Measurements from ENCODE around the gene HSPA8. TPM values are rescaled to one million over a fixed set of nuclear protein-coding genes. Genes with fewer than 3 reads are reported as not detected.

Gene HSPA8
- total and polyA plus RNA-seq, 2 of the 8 experiments (the other 6 are each of a cell fraction or from before 2014, with no cell fraction given), result 1,491 to 2,155 TPM

- Histone ChIP-seq H2AFZ (ENCODE audit: low read length) (no peak overlapping the region), H4K5ac (ENCODE audit: insufficient read length, low read depth, low read length) (no peak overlapping the region), H3K27ac (ENCODE audit: low read depth, low read length) (no peak overlapping the region), H4K8ac (ENCODE audit: extremely low read depth, insufficient read depth, low read length) (no peak overlapping the region), H3K4me3 (ENCODE audit: extremely low read depth in 1 of 4, insufficient read depth in 2 of 4, low read depth in 3 of 4, low read length in 4 of 4) (no peak overlapping the region), H4K91ac (replicated peaks; ENCODE audit: insufficient read length, low read length) (no peak overlapping the region), H3K23ac (ENCODE audit: insufficient read length) (no peak overlapping the region), H2BK15ac (ENCODE audit: low read length) (no peak overlapping the region), H2BK5ac (ENCODE audit: low read depth, low read length) (no peak overlapping the region), H4K20me1 (replicated peaks in 1 of 2; ENCODE audit: control insufficient read depth in 1 of 2, insufficient read depth in 2 of 2, low read length in 2 of 2) (no peaks in the 10 kb centered on the region), H3K18ac (ENCODE audit: extremely low read depth, low read length) (no peak overlapping the region), H3K14ac (ENCODE audit: insufficient read length) (no peak overlapping the region), H2AK5ac (ENCODE audit: low read depth, low read length) (no peak overlapping the region), H3K79me1 (ENCODE audit: low read depth, low read length) (no peaks in the 10 kb centered on the region), H3K9ac (replicated peaks in 1 of 4; ENCODE audit: extremely low read depth in 1 of 4, low read depth in 3 of 4, low read length in 3 of 4) (no peak overlapping the region), H2BK20ac (ENCODE audit: low read length) (no peak overlapping the region), H2BK120ac (replicated peaks; ENCODE audit: low read depth, low read length) (no peak overlapping the region), H3K9me3 (ENCODE audit: insufficient read depth in 2 of 2, low read depth in 1 of 2, low read length in 1 of 2) (no peaks in the 10 kb centered on the region), H3K56ac (replicated peaks; ENCODE audit: insufficient read length, low read depth, low read length) (no peak overlapping the region), H3K4ac (replicated peaks; ENCODE audit: insufficient read length, low read depth, low read length) (no peak overlapping the region), H3K23me2 (ENCODE audit: low read depth, low read length) (no peaks in the 10 kb centered on the region), H3K4me2 (ENCODE audit: insufficient read depth in 1 of 2, low read depth in 2 of 2, low read length in 2 of 2) (no peak overlapping the region), H3K79me2 (ENCODE audit: control insufficient read depth in 1 of 2, insufficient read depth in 2 of 2, low read length in 2 of 2) (no peaks in the 10 kb centered on the region), H3K4me1 (replicated peaks in 1 of 4; ENCODE audit: control insufficient read depth in 3 of 4, insufficient read depth in 4 of 4, low read length in 3 of 4) (no peaks in the 10 kb centered on the region), H3K36me3 (ENCODE audit: control insufficient read depth in 2 of 4, insufficient read depth in 4 of 4, low read length in 3 of 4) (peaks cover 0 to 4% (median 2%) of the 10 kb centered on the region in 4 experiments; a peak in 3 of 8 replicates), H3K27me3 (replicated peaks in 1 of 4; ENCODE audit: control insufficient read depth in 3 of 4, extremely low read depth in 1 of 4, insufficient read depth in 3 of 4, low read length in 3 of 4) (no peaks in the 10 kb centered on the region), H2BK12ac (ENCODE audit: low read depth, low read length) (no peak overlapping the region)
- 89% methylated on average over 4 of the region's 4 CpGs; no CpG with 5 or more reads in 1 of the 2 experiments for WGBS, 2 experiments (ENCODE audit: extremely low coverage in 1 of 2, insufficient coverage in 1 of 2, insufficient read length in 1 of 2, insufficient replicate concordance in 2 of 2, low coverage in 1 of 2, low lambda C conversion rate in 2 of 2, missing lambda C conversion rate in 1 of 2)
- ChIA-PET CTCF (ENCODE audit: partially characterized antibody) (interaction anchor here (1.2 to 1.3 kb wide), 2 partner anchors 163 to 324 kb away, joined by 3 to 5 read pairs; no protein-coding TSS in a partner anchor), POLR2A (ENCODE audit: partially characterized antibody) (interaction anchor here (1.4 kb wide), 1 partner anchor 9 kb away, joined by 3 read pairs; no protein-coding TSS in a partner anchor)
- DNase-seq (ENCODE audit: low read depth in 1 of 2, low spot score in 2 of 2) (no peak), FAIRE-seq (no peak)
- no peak for TF ChIP-seq TAF7 (optimal IDR thresholded peaks at IDR 0.05; ENCODE audit: borderline replicate concordance, low read depth, low read length)
- no peak for TF ChIP-seq HDAC2 (IDR thresholded peaks at IDR 0.05; ENCODE audit: borderline replicate concordance in 1 of 2, low read depth in 2 of 2, low read length in 2 of 2)
- TF ChIP-seq SUZ12 (IDR thresholded peaks at IDR 0.05; ENCODE audit: low read length), result no peak
- TF ChIP-seq SIN3A (conservative IDR thresholded peaks at IDR 0.05 in 1 of 2, IDR thresholded peaks at IDR 0.05 in 1 of 2; ENCODE audit: low read depth in 1 of 2, low read length in 2 of 2), result no peak
- no peak for TF ChIP-seq GTF2F1 (IDR thresholded peaks at IDR 0.05; ENCODE audit: borderline replicate concordance, low read depth, low read length)
- TF ChIP-seq JUN (IDR thresholded peaks at IDR 0.05; ENCODE audit: low read depth, low read length), result no peak
- no peak for TF ChIP-seq POLR2AphosphoS5 (IDR thresholded peaks at IDR 0.05; ENCODE audit: low read depth, low read length)
- no peak for TF ChIP-seq BRCA1 (IDR thresholded peaks at IDR 0.05; ENCODE audit: low read depth, low read length)
- TF ChIP-seq RAD21 (IDR thresholded peaks at IDR 0.05 in 1 of 2, conservative IDR thresholded peaks at IDR 0.05 in 1 of 2; ENCODE audit: low read depth in 2 of 2, low read length in 2 of 2), result no peak
- no peak for TF ChIP-seq CEBPB (IDR thresholded peaks at IDR 0.05; ENCODE audit: low read depth, low read length)
- no peak for TF ChIP-seq NRF1 (IDR thresholded peaks at IDR 0.05; ENCODE audit: low read depth, low read length)
- TF ChIP-seq POU5F1 (IDR thresholded peaks at IDR 0.05; ENCODE audit: low read depth, low read length), result no peak
- no peak for TF ChIP-seq CREB1 (IDR thresholded peaks at IDR 0.05)
- TF ChIP-seq RFX5 (IDR thresholded peaks at IDR 0.05; ENCODE audit: borderline replicate concordance, low read depth, low read length), result no peak
Observed at GRCh38 chr11:123083623-123084029, 21.7 kb upstream of the HSPA8 start.
